GM12865 (cell line): ENCODE results near the gene KIAA0040.
"Not testable (repeated sequence)": the region's sequence is repeated elsewhere in the genome, so short reads cannot be mapped to it uniquely, and the experiment has no call there.

ENCODE experiments used
- DNase-seq: peaks from one replicate; pipeline ENCODE4 v3.0.0; 2010; ENCODE audit warnings: low read depth
- H3K4me3 ChIP-seq: 2 replicates; pipeline ENCODE4 v1.5.1; 2011; ENCODE audit warnings: mild to moderate bottlenecking, low read depth, low read length, control low read depth
- CTCF ChIP-seq: IDR thresholded peaks from 2 replicates; pipeline ENCODE4 v1.5.1; 2011; ENCODE audit warnings: low read length, control low read depth, low read depth, inconsistent platforms; ENCODE audit not compliant: insufficient read depth; ENCODE audit errors: missing control alignments

Gene KIAA0040

GRCh38 chr1:175114996-175115395 is 77.6 kb downstream of the KIAA0040 start:
- no peak for TF ChIP-seq CTCF
- no peak overlapping the region for H3K4me3 ChIP-seq
- no peak for DNase-seq

- not testable (repeated sequence) for H3K4me3 ChIP-seq, DNase-seq
Observed at GRCh38 chr1:175108331-175108820, 84.2 kb downstream of the KIAA0040 start.
